Activated T-cell treated with anti-CD3 and anti-CD28 coated beads, Interleukin-2, amount 50 U/mL, for 24 hours (primary cell): ENCODE data around the gene HERC2.
"Not testable (repeated sequence)": the region's sequence is repeated elsewhere in the genome, so short reads cannot be mapped to it uniquely, and the experiment has no call there.

ENCODE experiments used
- DNase-seq: peaks from one replicate; pipeline ENCODE4 v3.0.0-alpha.2; 2020
- H3K27ac Mint-ChIP-seq: 2 replicates; pipeline ENCODE4 v1.8.0; 2020; ENCODE audit warnings: mild to moderate bottlenecking, mixed read lengths
- H3K27me3 Mint-ChIP-seq: 2 replicates; pipeline ENCODE4 v1.8.0; 2020; ENCODE audit warnings: mixed read lengths
- H3K36me3 Mint-ChIP-seq: 2 replicates; pipeline ENCODE4 v1.8.0; 2020; ENCODE audit warnings: low read depth, mixed read lengths
- H3K4me1 Mint-ChIP-seq: 2 replicates; pipeline ENCODE4 v1.8.0; 2020; ENCODE audit warnings: low read depth, mixed read lengths
- H3K4me3 Mint-ChIP-seq: 2 replicates; pipeline ENCODE4 v1.8.0; 2020; ENCODE audit warnings: mild to moderate bottlenecking, moderate library complexity, mixed read lengths
- H3K9me3 Mint-ChIP-seq: 2 replicates; pipeline ENCODE4 v1.8.0; 2020; ENCODE audit warnings: mixed read lengths

The HERC2 gene

GRCh38 chr15:28153492-28154119 lies 168.4 kb downstream of the HERC2 start:
- Mint-ChIP-seq H3K9me3 (peaks cover 19% of the 10 kb centered on the region), H3K27ac (no peak overlapping the region), H3K4me3 (no peak overlapping the region), H3K4me1 (no peaks in the 10 kb centered on the region), H3K27me3 (no peaks in the 10 kb centered on the region), H3K36me3 (peaks cover 56% of the 10 kb centered on the region)
- no peak for DNase-seq

GRCh38 chr15:28152538-28152923 lies 169.4 kb downstream of the HERC2 start:
- DNase-seq, H3K4me1 Mint-ChIP-seq, H3K4me3 Mint-ChIP-seq, H3K27ac Mint-ChIP-seq, H3K27me3 Mint-ChIP-seq: not testable (repeated sequence)
- Mint-ChIP-seq H3K36me3 (peaks cover 57% of the 10 kb centered on the region), H3K9me3 (peaks cover 20% of the 10 kb centered on the region)

- H3K27ac Mint-ChIP-seq, H3K4me1 Mint-ChIP-seq, DNase-seq, H3K27me3 Mint-ChIP-seq, H3K4me3 Mint-ChIP-seq: not testable (repeated sequence)
- Mint-ChIP-seq H3K9me3 (peaks cover 20% of the 10 kb centered on the region), H3K36me3 (peaks cover 58% of the 10 kb centered on the region)
These were observed 170.0 kb downstream of the HERC2 start for GRCh38 chr15:28151864-28152537.

GRCh38 chr15:28147801-28148200 lies 174.2 kb downstream of the HERC2 start:
- Mint-ChIP-seq H3K4me3 (no peak overlapping the region), H3K4me1 (no peaks in the 10 kb centered on the region), H3K9me3 (peaks cover 20% of the 10 kb centered on the region), H3K27ac (no peak overlapping the region), H3K27me3 (no peaks in the 10 kb centered on the region), H3K36me3 (peaks cover 84% of the 10 kb centered on the region)
- no peak for DNase-seq

GRCh38 chr15:28145419-28145818 lies 176.6 kb downstream of the HERC2 start:
- H3K27ac Mint-ChIP-seq, H3K4me3 Mint-ChIP-seq, DNase-seq, H3K4me1 Mint-ChIP-seq, H3K27me3 Mint-ChIP-seq: not testable (repeated sequence)
- Mint-ChIP-seq H3K9me3 (peaks cover 16% of the 10 kb centered on the region), H3K36me3 (peaks cover 79% of the 10 kb centered on the region)

GRCh38 chr15:28140062-28140461 lies 181.9 kb downstream of the HERC2 start:
- DNase-seq = no peak
- no peak overlapping the region for H3K4me3 Mint-ChIP-seq
- H3K27me3 Mint-ChIP-seq = no peaks in the 10 kb centered on the region
- H3K4me1 Mint-ChIP-seq = peaks cover 28% of the 10 kb centered on the region
- peaks cover 74% of the 10 kb centered on the region for H3K36me3 Mint-ChIP-seq
- H3K9me3 Mint-ChIP-seq = no peaks in the 10 kb centered on the region
- H3K27ac Mint-ChIP-seq = no peak overlapping the region

GRCh38 chr15:28137408-28138039 lies 184.5 kb downstream of the HERC2 start:
- H3K9me3 Mint-ChIP-seq, DNase-seq, H3K27me3 Mint-ChIP-seq, H3K27ac Mint-ChIP-seq, H3K4me3 Mint-ChIP-seq: not testable (repeated sequence)
- peaks cover 33% of the 10 kb centered on the region for H3K4me1 Mint-ChIP-seq
- peaks cover 73% of the 10 kb centered on the region for H3K36me3 Mint-ChIP-seq

DNA sequence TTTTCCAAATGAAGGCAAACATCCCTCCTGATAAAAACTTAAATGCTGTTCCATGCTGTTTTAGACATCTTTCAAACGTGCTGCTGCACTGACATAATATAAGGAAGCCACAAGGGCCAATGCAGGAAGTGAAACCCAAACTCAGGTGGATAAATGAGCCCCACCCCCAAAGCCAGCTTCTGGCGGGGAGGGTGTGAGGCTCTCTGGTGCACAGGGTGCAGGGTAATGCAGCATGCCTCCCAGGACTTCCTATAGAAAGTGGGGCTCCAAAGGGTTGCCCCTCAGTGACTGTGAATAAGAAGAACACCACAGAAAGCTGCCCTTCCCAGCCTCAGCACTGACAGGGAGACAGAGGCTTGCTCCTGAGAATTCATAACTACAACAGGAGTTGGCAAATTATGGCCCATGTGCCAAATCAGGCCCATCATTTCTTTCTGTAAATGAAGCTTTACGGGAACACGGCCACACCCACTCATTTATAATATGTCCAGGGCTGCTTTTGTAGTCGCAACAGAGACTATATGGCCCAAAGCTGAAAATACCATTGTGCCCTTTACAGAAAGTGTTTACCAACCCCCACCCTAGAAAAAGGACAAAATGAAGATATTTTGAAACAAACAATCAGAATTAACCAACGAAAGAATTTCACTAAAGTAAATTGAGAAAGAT lies 185.6 kb downstream of the HERC2 start:
- Mint-ChIP-seq H3K4me1 (peaks cover 33% of the 10 kb centered on the region), H3K27ac (peak overlapping the region; percentile 29), H3K36me3 (peaks cover 73% of the 10 kb centered on the region)
- H3K9me3 Mint-ChIP-seq, H3K27me3 Mint-ChIP-seq, DNase-seq, H3K4me3 Mint-ChIP-seq: not testable (repeated sequence)

DNA sequence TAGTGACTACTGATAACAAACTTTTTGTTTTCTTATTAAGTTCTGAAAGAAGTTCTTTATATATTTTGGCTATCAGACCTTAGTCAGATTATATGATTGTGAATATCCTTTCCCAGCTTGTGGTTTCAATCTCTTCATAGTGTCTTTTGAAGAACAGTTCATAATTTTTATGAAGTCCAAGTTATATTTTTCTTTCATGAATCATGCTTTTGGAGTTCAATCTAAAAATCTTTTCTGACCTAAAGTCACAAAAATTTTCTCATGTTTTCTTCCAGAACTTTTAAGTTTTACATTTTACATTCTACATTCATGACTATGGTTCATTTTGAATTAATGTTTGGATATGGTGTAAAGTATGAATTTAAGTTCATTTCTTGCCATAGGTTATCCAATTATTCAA lies 188.7 kb downstream of the HERC2 start:
- no peaks in the 10 kb centered on the region for H3K9me3 Mint-ChIP-seq
- peaks cover 33% of the 10 kb centered on the region for H3K4me1 Mint-ChIP-seq
- peaks cover 78% of the 10 kb centered on the region for H3K36me3 Mint-ChIP-seq
- H3K4me3 Mint-ChIP-seq = no peak overlapping the region
- H3K27ac Mint-ChIP-seq = no peak overlapping the region
- DNase-seq = no peak
- no peaks in the 10 kb centered on the region for H3K27me3 Mint-ChIP-seq

GRCh38 chr15:28132524-28133275 lies 189.3 kb downstream of the HERC2 start:
- H3K27me3 Mint-ChIP-seq = no peaks in the 10 kb centered on the region
- DNase-seq = no peak
- no peak overlapping the region for H3K4me3 Mint-ChIP-seq
- H3K4me1 Mint-ChIP-seq = peaks cover 29% of the 10 kb centered on the region
- peak overlapping the region; percentile 1 for H3K27ac Mint-ChIP-seq
- H3K9me3 Mint-ChIP-seq = no peaks in the 10 kb centered on the region
- H3K36me3 Mint-ChIP-seq = peaks cover 82% of the 10 kb centered on the region

GRCh38 chr15:28131946-28132345 lies 190.0 kb downstream of the HERC2 start:
- no peaks in the 10 kb centered on the region for H3K27me3 Mint-ChIP-seq
- no peak overlapping the region for H3K4me3 Mint-ChIP-seq
- no peak for DNase-seq
- peaks cover 83% of the 10 kb centered on the region for H3K36me3 Mint-ChIP-seq
- H3K27ac Mint-ChIP-seq = no peak overlapping the region
- H3K4me1 Mint-ChIP-seq = peaks cover 22% of the 10 kb centered on the region
- no peaks in the 10 kb centered on the region for H3K9me3 Mint-ChIP-seq

- H3K27me3 Mint-ChIP-seq = no peaks in the 10 kb centered on the region
- H3K36me3 Mint-ChIP-seq = peaks cover 79% of the 10 kb centered on the region
- peaks cover 16% of the 10 kb centered on the region for H3K4me1 Mint-ChIP-seq
- no peak for DNase-seq
- no peak overlapping the region for H3K4me3 Mint-ChIP-seq
- no peaks in the 10 kb centered on the region for H3K9me3 Mint-ChIP-seq
- no peak overlapping the region for H3K27ac Mint-ChIP-seq
These were observed 190.6 kb downstream of the HERC2 start for GRCh38 chr15:28131400-28131799.

- peaks cover 79% of the 10 kb centered on the region for H3K36me3 Mint-ChIP-seq
- H3K4me3 Mint-ChIP-seq = no peak overlapping the region
- H3K9me3 Mint-ChIP-seq = no peaks in the 10 kb centered on the region
- H3K27me3 Mint-ChIP-seq = no peaks in the 10 kb centered on the region
- H3K4me1 Mint-ChIP-seq = peaks cover 10% of the 10 kb centered on the region
- no peak overlapping the region for H3K27ac Mint-ChIP-seq
- no peak for DNase-seq
These were observed 191.3 kb downstream of the HERC2 start for GRCh38 chr15:28130651-28131050.

DNA sequence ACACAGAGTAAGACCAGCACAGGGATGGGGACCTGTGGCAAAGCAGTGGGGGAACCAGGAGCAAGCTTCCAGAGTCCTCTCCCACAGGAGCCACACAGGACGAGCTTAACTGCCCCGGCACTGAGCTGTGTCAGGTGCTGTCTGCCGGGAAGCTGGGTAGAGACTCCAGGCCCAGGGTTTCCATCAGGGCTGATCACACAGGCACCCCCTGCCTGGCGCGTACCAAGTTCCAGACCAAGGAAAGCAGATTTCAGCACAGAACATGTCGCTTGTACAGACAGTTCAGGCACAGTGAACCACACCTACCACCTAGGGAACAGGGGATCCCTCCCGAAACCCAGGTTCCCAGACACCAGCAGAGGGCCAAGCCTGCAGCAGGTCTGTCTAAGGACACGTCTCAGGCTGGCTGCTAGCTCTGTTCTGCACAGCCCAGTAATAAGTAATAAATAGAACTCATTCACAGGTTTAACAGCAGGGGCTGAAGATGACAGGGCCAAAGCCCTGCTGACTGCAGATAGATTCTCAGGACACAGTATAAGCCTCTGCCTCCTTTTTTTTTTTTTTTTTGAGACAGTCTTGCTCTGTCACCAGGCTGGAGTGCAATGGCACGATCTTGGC lies 192.6 kb downstream of the HERC2 start:
- H3K9me3 Mint-ChIP-seq = no peaks in the 10 kb centered on the region
- H3K27ac Mint-ChIP-seq = no peak overlapping the region
- peaks cover 3% of the 10 kb centered on the region for H3K4me1 Mint-ChIP-seq
- H3K36me3 Mint-ChIP-seq = peaks cover 78% of the 10 kb centered on the region
- no peak for DNase-seq
- H3K4me3 Mint-ChIP-seq = no peak overlapping the region
- H3K27me3 Mint-ChIP-seq = no peaks in the 10 kb centered on the region
